HEK293 (cell line): ENCODE data around the gene RHEB.

Experiments used
- PRDM4 ChIP-seq: fragments of 450-650 bp; formaldehyde crosslinking; IDR thresholded peaks from 2 replicates; pipeline ENCODE4 v1.5.1; 2017; ENCODE audit warnings: missing biosample characterization, missing genetic modification characterization
- SCRT1 ChIP-seq: fragments of 450-650 bp; formaldehyde crosslinking; IDR thresholded peaks from 2 replicates; pipeline ENCODE4 v1.5.1; 2016; ENCODE audit warnings: missing biosample characterization, missing genetic modification characterization, borderline replicate concordance
- ZNF24 ChIP-seq: fragments of 450-650 bp; formaldehyde crosslinking; IDR thresholded peaks from 2 replicates; pipeline ENCODE4 v1.5.1; 2016; ENCODE audit warnings: missing biosample characterization, missing genetic modification characterization
- ZNF274 ChIP-seq, 2 experiments: fragments of 200-500 bp in 1 of 2; fragments of 450-650 bp in 1 of 2; sonication (Bioruptor generic) in 1 of 2; formaldehyde crosslinking in 1 of 2; IDR thresholded peaks; 2 replicates each; pipeline versions ENCODE4 v1.5.1 to v1.6.1; 2014 to 2016; ENCODE audit warnings: borderline replicate concordance in 1 of 2, inconsistent platforms in 1 of 2, low read length in 1 of 2, missing biosample characterization in 1 of 2, missing genetic modification characterization in 1 of 2
- ZNF292 ChIP-seq: fragments of 450-650 bp; formaldehyde crosslinking; IDR thresholded peaks from 2 replicates; pipeline ENCODE4 v1.5.1; 2016; ENCODE audit warnings: low read depth, missing biosample characterization, missing genetic modification characterization, borderline replicate concordance
- ZNF560 ChIP-seq: fragments of 450-650 bp; formaldehyde crosslinking; IDR thresholded peaks from 2 replicates; pipeline ENCODE4 v1.5.1; 2017; ENCODE audit warnings: missing biosample characterization, missing genetic modification characterization, borderline replicate concordance
- ZNF585B ChIP-seq: fragments of 450-650 bp; formaldehyde crosslinking; IDR thresholded peaks from 2 replicates; pipeline ENCODE4 v1.5.1; 2016; ENCODE audit warnings: missing biosample characterization, missing genetic modification characterization
- TF ChIP-seq, protein P1 (sequence below): fragments of 450-650 bp; formaldehyde crosslinking; IDR thresholded peaks from 2 replicates; pipeline ENCODE4 v1.5.1; 2016; ENCODE audit warnings: missing biosample characterization, missing genetic modification characterization

DNA sequence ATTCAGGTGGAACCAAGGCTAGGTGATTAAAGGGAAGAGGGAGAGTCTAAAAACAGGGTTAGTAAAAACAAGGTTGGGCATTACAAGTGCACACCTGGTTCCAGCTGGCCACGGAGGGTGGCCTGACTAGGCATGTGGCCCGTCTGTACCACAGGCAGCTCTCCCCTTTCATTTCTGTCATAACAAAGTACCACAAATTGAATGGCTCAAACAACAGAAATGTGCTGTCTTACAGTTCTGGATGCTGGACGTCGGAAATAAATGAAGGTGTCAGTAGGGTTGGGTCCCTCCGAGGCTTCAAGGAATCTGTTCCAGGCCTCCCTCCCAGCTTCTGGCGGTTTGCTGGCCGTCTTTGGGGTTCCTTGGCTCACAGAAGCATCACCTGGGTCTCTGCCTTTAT, 96.5 kb downstream of the RHEB start:
- TF ChIP-seq ZNF24 (tag by site-specific recombination) (no peak), ZNF274 (IDR thresholded peaks at IDR 0.05; ENCODE audit: low read length) (no peak), ZNF274 (tag by site-specific recombination; IDR thresholded peaks at IDR 0.05; ENCODE audit: borderline replicate concordance) (no peak), ZNF585B (tag by site-specific recombination) (no peak), PRDM4 (tag by site-specific recombination) (no peak), SCRT1 (tag by site-specific recombination) (no peak), ZNF292 (tag by site-specific recombination) (no peak), ZNF560 (tag by site-specific recombination) (no peak)
- TF ChIP-seq, protein P1, sequence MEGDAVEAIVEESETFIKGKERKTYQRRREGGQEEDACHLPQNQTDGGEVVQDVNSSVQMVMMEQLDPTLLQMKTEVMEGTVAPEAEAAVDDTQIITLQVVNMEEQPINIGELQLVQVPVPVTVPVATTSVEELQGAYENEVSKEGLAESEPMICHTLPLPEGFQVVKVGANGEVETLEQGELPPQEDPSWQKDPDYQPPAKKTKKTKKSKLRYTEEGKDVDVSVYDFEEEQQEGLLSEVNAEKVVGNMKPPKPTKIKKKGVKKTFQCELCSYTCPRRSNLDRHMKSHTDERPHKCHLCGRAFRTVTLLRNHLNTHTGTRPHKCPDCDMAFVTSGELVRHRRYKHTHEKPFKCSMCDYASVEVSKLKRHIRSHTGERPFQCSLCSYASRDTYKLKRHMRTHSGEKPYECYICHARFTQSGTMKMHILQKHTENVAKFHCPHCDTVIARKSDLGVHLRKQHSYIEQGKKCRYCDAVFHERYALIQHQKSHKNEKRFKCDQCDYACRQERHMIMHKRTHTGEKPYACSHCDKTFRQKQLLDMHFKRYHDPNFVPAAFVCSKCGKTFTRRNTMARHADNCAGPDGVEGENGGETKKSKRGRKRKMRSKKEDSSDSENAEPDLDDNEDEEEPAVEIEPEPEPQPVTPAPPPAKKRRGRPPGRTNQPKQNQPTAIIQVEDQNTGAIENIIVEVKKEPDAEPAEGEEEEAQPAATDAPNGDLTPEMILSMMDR (tag by site-specific recombination): no peak
